ENCODE measurements around the gene CLHC1. TPM values are rescaled to one million over a fixed set of nuclear protein-coding genes. Genes with fewer than 3 reads are reported as not detected.
"Not testable (repeated sequence)": the region's sequence is repeated elsewhere in the genome, so short reads cannot be mapped to it uniquely, and the experiment has no call there.

CLHC1 gene
- total RNA-seq (2022) (8.4 and 10.4 TPM in 2 replicates), Bru-seq, nascent RNA (percentile 58 among the genes with signal in this experiment), BruChase-seq, experiment 1, labeled RNA remaining after a 6-hour chase (percentile 69 among the genes with signal in this experiment), BruChase-seq, experiment 2, labeled RNA remaining after a 2-hour chase (percentile 70 among the genes with signal in this experiment)
- long read RNA-seq: 0 reads

DNA sequence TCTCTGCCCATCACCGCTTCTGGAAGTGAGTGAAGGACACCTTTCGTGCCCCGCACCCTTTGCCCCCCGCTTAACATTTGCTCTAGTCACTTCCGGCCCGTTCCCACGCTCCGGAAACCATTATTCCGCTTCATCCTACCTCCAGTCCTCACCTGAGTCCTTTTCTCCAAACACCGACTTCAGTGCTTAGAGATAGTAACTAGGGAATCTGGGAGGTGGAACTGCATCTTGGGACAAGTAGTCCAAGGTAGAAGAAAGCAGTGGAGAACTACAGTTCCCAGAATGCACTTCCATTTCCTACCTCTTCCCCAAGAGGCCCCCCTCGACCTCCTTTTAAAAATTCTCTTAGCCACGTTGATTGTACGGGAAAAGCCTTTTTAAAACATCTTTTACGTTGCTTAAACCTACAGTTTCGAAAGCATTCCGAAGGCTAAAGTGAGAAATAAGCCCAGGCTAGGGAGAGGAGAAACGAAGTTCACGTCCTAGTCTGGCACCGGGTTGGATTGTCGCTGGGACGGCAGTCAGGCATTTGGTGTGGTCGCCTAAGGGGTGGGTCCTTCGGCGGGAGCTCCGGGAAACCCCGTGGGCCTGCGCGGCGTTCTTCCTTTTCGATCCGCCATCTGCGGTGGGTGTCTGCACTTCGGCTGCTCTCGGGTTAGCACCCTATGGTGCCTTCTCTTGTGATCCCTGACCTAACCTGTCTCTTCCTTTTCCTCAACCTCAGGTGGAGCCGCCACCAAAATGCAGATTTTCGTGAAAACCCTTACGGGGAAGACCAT lies at the start of gene CLHC1, which contains the start of gene RPS27A:
Gene CLHC1 (minus strand): TSS at position 210 of the 779 bp plus-strand sequence. CDS start 9,882 bp downstream, outside the sequence.
Gene RPS27A (plus strand): TSS at position 605 of the 779 bp plus-strand sequence. CDS start 137 bp downstream, at position 742.
- H3K27ac Mint-ChIP-seq (ENCODE audit: unreplicated experiment): peak within 1 kb of the TSS; percentile 92
- peak within 1 kb of the TSS; percentile 80 for H3K4me3 Mint-ChIP-seq (ENCODE audit: low read depth, unreplicated experiment)
- H3K9me3 Mint-ChIP-seq (ENCODE audit: low read depth, unreplicated experiment): no peaks in the 10 kb centered on the region
- H3K36me3 Mint-ChIP-seq (ENCODE audit: insufficient read depth, unreplicated experiment): peaks cover 58% of the 10 kb centered on the region
- peak; percentile 95 for DNase-seq
- intact Hi-C loops (cut with micrococcal nuclease; ENCODE audit: unreplicated experiment): loop anchor here (10.0 kb wide), 2 partner anchors 203 to 283 kb away; partner anchors contain the start of gene CFAP36
- H3K4me1 Mint-ChIP-seq (ENCODE audit: low read depth, unreplicated experiment): peaks cover 27% of the 10 kb centered on the region
- TF ChIP-seq, protein P1, sequence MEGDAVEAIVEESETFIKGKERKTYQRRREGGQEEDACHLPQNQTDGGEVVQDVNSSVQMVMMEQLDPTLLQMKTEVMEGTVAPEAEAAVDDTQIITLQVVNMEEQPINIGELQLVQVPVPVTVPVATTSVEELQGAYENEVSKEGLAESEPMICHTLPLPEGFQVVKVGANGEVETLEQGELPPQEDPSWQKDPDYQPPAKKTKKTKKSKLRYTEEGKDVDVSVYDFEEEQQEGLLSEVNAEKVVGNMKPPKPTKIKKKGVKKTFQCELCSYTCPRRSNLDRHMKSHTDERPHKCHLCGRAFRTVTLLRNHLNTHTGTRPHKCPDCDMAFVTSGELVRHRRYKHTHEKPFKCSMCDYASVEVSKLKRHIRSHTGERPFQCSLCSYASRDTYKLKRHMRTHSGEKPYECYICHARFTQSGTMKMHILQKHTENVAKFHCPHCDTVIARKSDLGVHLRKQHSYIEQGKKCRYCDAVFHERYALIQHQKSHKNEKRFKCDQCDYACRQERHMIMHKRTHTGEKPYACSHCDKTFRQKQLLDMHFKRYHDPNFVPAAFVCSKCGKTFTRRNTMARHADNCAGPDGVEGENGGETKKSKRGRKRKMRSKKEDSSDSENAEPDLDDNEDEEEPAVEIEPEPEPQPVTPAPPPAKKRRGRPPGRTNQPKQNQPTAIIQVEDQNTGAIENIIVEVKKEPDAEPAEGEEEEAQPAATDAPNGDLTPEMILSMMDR (IDR thresholded peaks at IDR 0.05; ENCODE audit: unreplicated experiment): no peak
- H3K27me3 Mint-ChIP-seq (ENCODE audit: unreplicated experiment): no peaks in the 10 kb centered on the region
- CTCF ChIA-PET: interaction anchor here (0.5 kb wide), 1 partner anchor 173 kb away, joined by 3 read pairs; no protein-coding TSS in a partner anchor
- no TSS peak for BruUV-seq (replicated peaks)

DNA sequence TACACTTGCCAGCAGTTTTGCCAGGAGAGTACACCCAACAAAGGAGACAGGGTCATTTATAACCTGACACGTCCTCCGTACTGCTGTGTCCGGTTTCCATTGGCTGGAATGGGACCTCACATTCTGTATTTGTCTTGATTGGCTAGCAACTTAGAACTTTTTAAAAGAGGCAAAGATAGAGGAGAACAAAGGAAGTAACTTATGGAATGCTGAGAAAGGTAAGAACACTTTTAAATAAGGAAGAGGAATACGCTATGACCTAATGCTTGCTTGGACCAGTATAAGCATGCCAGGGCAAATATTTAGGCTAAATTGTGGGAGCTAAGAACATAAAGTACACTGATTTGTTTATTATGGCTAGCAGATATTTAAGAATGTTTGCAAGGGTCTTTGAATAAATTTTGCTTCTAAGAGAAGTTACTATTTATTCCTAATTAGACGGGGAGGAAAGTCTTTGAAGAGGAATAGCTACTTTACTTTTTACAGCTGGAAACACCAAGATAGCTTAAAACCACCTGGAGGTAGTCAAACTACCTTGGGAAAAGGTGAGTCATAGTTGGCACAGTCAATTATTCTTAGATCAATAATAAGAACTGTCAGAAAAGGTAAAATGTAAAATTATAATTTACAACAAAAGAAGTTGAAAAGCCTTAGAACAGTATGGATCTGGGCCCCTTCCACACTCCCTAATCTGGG lies 48.9 kb upstream of the CLHC1 start:
- H3K27ac Mint-ChIP-seq (ENCODE audit: unreplicated experiment): peak overlapping the region; percentile 58
- H3K9me3 Mint-ChIP-seq (ENCODE audit: low read depth, unreplicated experiment); BruUV-seq (replicated peaks); DNase-seq; H3K27me3 Mint-ChIP-seq (ENCODE audit: unreplicated experiment): not testable (repeated sequence)
- CTCF ChIA-PET: interaction anchor here (0.6 kb wide), 1 partner anchor 30 kb away, joined by 5 read pairs; no protein-coding TSS in a partner anchor
- H3K4me3 Mint-ChIP-seq (ENCODE audit: low read depth, unreplicated experiment): peak overlapping the region; percentile 84
- peaks cover 17% of the 10 kb centered on the region for H3K4me1 Mint-ChIP-seq (ENCODE audit: low read depth, unreplicated experiment)
- intact Hi-C loops (cut with micrococcal nuclease; ENCODE audit: unreplicated experiment): loop anchor here (5.0 to 10.0 kb wide), 2 partner anchors 151 to 234 kb away; partner anchors contain the start of gene CFAP36
- peaks cover 18% of the 10 kb centered on the region for H3K36me3 Mint-ChIP-seq (ENCODE audit: insufficient read depth, unreplicated experiment)

DNA sequence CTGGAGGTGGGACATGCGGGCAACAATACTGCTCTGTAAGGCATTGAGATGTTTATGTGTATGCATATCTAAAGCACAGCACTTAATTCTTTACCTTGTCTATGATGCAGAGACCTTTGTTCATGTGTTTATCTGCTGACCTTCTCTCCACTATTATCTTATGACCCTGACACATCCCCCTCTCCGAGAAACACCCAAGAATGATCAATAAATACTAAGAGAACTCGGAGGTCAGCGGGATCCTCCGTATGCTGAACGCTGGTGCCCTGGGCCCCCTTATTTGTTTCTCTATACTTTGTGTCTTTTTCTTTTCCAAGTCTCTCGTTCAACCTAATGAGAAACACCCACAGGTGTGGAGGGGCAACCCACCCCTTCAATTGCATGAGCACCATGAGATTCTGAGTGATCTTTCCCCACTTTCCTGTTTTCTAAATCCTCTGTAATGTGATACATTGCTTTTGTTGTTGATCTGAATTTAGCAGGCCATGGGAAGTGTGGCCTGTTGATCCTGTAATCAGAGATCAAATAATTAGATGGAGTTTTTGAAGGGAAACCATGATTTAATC lies 47.8 kb upstream of the CLHC1 start:
- intact Hi-C loops (cut with micrococcal nuclease; ENCODE audit: unreplicated experiment): loop anchor here (5.0 to 10.0 kb wide), 2 partner anchors 152 to 235 kb away; partner anchors contain the start of gene CFAP36
- CTCF ChIA-PET; BruUV-seq (replicated peaks); DNase-seq; H3K27ac Mint-ChIP-seq (ENCODE audit: unreplicated experiment); H3K27me3 Mint-ChIP-seq (ENCODE audit: unreplicated experiment); H3K9me3 Mint-ChIP-seq (ENCODE audit: low read depth, unreplicated experiment); H3K4me3 Mint-ChIP-seq (ENCODE audit: low read depth, unreplicated experiment): not testable (repeated sequence)
- H3K4me1 Mint-ChIP-seq (ENCODE audit: low read depth, unreplicated experiment): peaks cover 17% of the 10 kb centered on the region
- H3K36me3 Mint-ChIP-seq (ENCODE audit: insufficient read depth, unreplicated experiment): peaks cover 18% of the 10 kb centered on the region

DNA sequence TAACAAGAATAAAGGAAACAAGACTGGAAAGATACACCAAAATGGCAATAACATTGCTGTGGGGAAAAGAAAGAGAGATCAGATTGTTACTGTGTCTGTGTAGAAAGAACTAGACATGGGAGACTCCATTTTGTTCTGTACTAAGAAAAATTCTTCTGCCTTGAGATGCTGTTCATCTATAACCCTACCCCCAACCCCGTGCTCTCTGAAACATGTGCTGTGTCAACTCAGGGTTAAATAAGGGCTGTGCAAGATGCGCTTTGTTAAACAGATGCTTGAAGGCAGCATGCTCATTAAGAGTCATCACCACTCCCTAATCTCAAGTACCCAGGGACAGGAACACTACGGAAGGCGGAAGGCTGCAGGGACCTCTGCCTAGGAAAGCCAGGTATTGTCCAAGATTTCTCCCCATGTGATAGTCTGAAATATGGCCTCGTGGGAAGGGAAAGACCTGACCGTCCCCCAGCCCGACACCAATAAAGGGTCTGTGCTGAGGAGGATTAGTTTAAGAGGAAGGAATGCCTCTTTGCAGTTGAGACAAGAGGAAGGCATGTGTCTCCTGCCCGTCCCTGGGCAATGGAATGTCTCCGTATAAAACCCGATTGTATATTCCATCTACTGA lies 47.2 kb upstream of the CLHC1 start:
- H3K9me3 Mint-ChIP-seq (ENCODE audit: low read depth, unreplicated experiment); H3K4me3 Mint-ChIP-seq (ENCODE audit: low read depth, unreplicated experiment); CTCF ChIA-PET; H3K27ac Mint-ChIP-seq (ENCODE audit: unreplicated experiment); DNase-seq; BruUV-seq (replicated peaks); intact Hi-C loops (cut with micrococcal nuclease; ENCODE audit: unreplicated experiment); H3K27me3 Mint-ChIP-seq (ENCODE audit: unreplicated experiment): not testable (repeated sequence)
- H3K36me3 Mint-ChIP-seq (ENCODE audit: insufficient read depth, unreplicated experiment): peaks cover 18% of the 10 kb centered on the region
- H3K4me1 Mint-ChIP-seq (ENCODE audit: low read depth, unreplicated experiment): peaks cover 17% of the 10 kb centered on the region

DNA sequence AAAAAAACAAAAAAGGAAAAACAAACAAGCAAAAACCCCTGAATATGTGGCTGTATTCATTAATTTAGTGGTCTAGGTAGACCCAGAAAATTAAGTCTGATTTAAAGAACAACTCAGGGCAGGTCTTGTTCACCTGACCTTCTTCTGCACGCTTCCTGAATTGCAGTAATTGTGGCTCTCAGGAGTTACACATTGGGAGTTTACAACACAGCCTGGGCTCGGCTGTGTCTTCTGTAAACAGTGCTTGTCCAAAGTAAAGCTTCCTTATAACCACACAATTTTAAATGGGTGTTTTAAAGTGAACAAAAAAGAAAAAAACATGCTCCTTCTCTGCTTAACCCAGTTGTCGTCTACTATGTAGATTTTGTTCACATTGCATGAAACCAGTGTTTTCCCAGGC lies 45.2 kb upstream of the CLHC1 start:
- BruUV-seq (replicated peaks): no TSS peak
- TF ChIP-seq, protein P1 (IDR thresholded peaks at IDR 0.05; ENCODE audit: unreplicated experiment): no peak
- intact Hi-C loops (cut with micrococcal nuclease; ENCODE audit: unreplicated experiment): no loop called here
- Mint-ChIP-seq H3K27me3 (ENCODE audit: unreplicated experiment) (no peaks in the 10 kb centered on the region), H3K27ac (ENCODE audit: unreplicated experiment) (no peak overlapping the region), H3K9me3 (ENCODE audit: low read depth, unreplicated experiment) (no peaks in the 10 kb centered on the region), H3K4me3 (ENCODE audit: low read depth, unreplicated experiment) (no peak overlapping the region), H3K4me1 (ENCODE audit: low read depth, unreplicated experiment) (peaks cover 17% of the 10 kb centered on the region), H3K36me3 (ENCODE audit: insufficient read depth, unreplicated experiment) (peaks cover 9% of the 10 kb centered on the region)
- no peak for DNase-seq
- CTCF ChIA-PET: interaction anchor here (0.7 kb wide), 1 partner anchor 484 kb away, joined by 3 read pairs; no protein-coding TSS in a partner anchor

DNA sequence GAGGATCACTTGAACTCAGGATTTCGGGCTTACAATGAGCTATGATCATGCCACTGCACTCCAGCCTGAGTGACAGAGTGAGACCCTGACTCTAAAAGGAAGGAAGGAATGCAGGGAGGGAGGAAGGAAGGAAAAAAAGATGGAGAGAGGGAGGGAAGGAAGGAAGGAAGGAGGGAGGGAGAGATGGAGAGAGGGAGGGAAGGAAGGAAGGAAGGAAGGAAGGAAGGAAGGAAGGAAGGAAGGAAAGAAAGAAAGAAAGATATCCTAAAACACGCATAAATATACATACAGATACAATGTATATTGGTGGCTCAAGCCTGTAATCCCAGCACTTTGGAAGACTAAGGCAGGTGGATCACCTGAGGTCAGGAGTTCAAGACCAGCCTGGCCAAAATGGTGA lies 42.3 kb upstream of the CLHC1 start:
- H3K27ac Mint-ChIP-seq (ENCODE audit: unreplicated experiment); H3K4me1 Mint-ChIP-seq (ENCODE audit: low read depth, unreplicated experiment); DNase-seq; H3K27me3 Mint-ChIP-seq (ENCODE audit: unreplicated experiment); H3K4me3 Mint-ChIP-seq (ENCODE audit: low read depth, unreplicated experiment); H3K9me3 Mint-ChIP-seq (ENCODE audit: low read depth, unreplicated experiment); BruUV-seq (replicated peaks); intact Hi-C loops (cut with micrococcal nuclease; ENCODE audit: unreplicated experiment): not testable (repeated sequence)
- CTCF ChIA-PET: interaction anchor here (0.6 kb wide), 1 partner anchor 414 kb away, joined by 3 read pairs; no protein-coding TSS in a partner anchor
- peaks cover 11% of the 10 kb centered on the region for H3K36me3 Mint-ChIP-seq (ENCODE audit: insufficient read depth, unreplicated experiment)

All from Calu3 (cell line).